ENCODE results near the gene MBOAT2.

DNA sequence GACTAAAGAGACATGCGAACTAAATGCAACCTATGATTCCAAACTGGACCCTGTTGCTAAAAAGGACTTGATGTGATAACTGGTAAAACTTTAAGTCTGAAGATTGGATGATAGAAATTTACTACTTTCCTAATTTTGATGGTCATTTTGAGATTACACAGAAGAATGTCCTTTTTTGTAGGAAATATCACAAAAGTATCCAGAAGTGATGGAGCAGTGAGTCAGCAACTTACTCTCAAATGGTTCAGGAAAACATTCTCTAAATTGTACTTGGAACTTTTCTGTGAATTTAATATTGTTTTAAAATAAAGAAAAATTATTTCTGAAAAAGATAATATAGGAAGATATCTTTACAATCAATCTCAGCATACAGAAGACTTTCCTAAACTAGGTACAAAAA is 19.9 kb downstream of the MBOAT2 start:
- TF ChIP-seq, protein P1, sequence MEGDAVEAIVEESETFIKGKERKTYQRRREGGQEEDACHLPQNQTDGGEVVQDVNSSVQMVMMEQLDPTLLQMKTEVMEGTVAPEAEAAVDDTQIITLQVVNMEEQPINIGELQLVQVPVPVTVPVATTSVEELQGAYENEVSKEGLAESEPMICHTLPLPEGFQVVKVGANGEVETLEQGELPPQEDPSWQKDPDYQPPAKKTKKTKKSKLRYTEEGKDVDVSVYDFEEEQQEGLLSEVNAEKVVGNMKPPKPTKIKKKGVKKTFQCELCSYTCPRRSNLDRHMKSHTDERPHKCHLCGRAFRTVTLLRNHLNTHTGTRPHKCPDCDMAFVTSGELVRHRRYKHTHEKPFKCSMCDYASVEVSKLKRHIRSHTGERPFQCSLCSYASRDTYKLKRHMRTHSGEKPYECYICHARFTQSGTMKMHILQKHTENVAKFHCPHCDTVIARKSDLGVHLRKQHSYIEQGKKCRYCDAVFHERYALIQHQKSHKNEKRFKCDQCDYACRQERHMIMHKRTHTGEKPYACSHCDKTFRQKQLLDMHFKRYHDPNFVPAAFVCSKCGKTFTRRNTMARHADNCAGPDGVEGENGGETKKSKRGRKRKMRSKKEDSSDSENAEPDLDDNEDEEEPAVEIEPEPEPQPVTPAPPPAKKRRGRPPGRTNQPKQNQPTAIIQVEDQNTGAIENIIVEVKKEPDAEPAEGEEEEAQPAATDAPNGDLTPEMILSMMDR (IDR thresholded peaks at IDR 0.05 in 4 of 5, conservative IDR thresholded peaks at IDR 0.05 in 1 of 5), result no peak
- no peak for TF ChIP-seq POLR2A (IDR thresholded peaks at IDR 0.05)
